ENCODE results near the gene URAD.

GRCh38 chr13:27929868-27930267 lies 58.6 kb downstream of the URAD start:
- TF ChIP-seq CTCF (conservative IDR thresholded peaks at IDR 0.05 in 1 of 2, IDR thresholded peaks at IDR 0.05 in 1 of 2; ENCODE audit: extremely low read depth in 1 of 2, insufficient read depth in 1 of 2, low read depth in 1 of 2, low read length in 2 of 2) = no peak
- no peak for TF ChIP-seq EZH2 (IDR thresholded peaks at IDR 0.05; ENCODE audit: borderline replicate concordance, low read length)
